ENCODE measurements around the gene TMEM117.
A peak's percentile ranks its signal among the peaks of the same experiment; 100 is the strongest.

Gene TMEM117

GRCh38 chr12:43951286-43951685 lies 115.4 kb downstream of the TMEM117 start:
- FAIRE-seq (no peak), DNase-seq (ENCODE audit: low spot score) (no peak)

- no peak for FAIRE-seq
These were observed 122.0 kb downstream of the TMEM117 start for GRCh38 chr12:43957732-43958372.

DNA sequence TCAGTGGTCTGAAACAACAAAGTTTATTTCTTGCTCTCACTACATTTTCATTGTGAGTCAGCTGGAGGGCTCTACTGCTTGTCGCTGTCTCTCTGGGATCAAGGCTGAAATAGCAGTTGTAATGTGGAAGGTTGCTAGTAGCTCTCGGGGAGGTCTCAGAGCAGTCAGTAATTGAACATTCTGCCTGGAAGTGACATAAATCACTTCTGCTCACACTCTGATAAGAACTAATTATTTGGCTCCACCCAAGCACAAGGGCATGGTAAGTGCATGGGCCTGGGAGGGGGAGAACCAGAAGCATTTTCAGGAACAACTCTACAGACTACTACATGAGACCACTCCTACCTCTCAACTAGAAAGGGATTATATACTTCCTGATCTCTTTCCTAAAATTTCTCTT lies 128.2 kb downstream of the TMEM117 start:
- no peak for FAIRE-seq
- DNase-seq (ENCODE audit: low spot score) = no peak

More at GRCh38 chr12:43957732-43958372, 122.0 kb downstream of the TMEM117 start:
- DNase-seq (ENCODE audit: low spot score) = peak; percentile 39

- no peak for DNase-seq (ENCODE audit: low spot score)
- no peak for FAIRE-seq
These were observed 129.1 kb downstream of the TMEM117 start for GRCh38 chr12:43964961-43965360.

- FAIRE-seq = no peak
- no peak for DNase-seq (ENCODE audit: low spot score)
These were observed 130.0 kb downstream of the TMEM117 start for GRCh38 chr12:43965899-43966298.

DNA sequence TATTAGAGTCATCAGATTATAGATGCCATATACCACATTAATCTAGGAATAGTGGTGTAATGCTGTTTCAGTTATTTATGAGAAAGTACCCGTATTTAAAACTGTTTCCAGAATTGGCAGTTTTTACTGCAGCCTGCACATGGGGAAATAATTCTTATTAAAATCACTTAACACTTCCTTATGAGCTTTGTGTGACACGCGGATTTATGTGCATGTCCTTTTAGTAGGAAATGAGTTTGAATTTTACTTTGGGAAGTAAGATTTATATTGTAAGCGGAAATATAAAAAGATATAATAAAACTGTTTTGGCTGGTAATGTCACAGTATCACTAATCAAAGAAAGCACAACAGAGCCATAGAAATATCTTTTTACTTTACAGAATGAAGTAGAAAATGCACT lies 132.9 kb downstream of the TMEM117 start:
- DNase-seq (ENCODE audit: low spot score) = no peak
- FAIRE-seq = no peak

DNA sequence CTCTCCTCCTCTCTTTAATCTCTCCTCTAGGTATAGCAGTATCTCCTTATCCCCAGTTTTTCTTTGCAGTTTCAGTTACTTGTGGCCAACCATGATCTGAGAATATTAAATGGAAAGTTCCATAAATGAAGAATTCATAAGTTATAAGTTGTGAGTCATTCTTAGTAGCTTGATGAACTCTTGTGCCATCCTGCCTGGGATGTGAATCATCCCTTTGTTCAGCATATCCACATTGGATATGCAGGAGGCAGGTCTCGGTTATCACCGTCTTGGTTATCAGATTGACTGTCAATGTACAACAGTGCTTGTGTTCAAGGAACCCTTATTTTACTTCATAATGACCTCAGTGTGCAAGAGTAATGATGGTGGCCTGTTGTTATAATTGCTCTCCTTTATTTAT lies 134.0 kb downstream of the TMEM117 start:
- peak; percentile 37 for FAIRE-seq

DNA sequence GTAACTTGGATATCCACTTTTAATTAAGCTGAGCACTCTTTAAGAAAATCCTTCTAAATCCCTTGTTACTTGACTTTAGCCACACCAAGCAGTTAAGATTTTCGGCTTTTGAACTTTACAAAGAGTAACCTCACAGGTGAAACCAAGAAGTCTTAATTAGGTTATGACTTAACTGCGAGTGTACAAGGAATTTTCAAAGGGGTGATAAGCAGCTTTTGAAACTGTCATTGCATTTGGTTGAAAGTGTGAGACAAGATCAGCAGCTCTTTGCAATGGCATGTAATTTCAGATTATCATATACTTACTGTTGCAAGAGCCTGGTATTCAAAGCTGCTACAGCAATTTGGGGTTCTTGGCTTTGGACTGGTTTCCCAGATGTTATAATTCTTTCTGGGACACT lies 137.5 kb downstream of the TMEM117 start:
- DNase-seq (ENCODE audit: low spot score) (no peak), FAIRE-seq (no peak)

More for the DNA sequence above, 134.0 kb downstream of the TMEM117 start:
- peak; percentile 23 for DNase-seq (ENCODE audit: low spot score)

GRCh38 chr12:43973993-43974392 lies 138.1 kb downstream of the TMEM117 start:
- no peak for FAIRE-seq
- no peak for DNase-seq (ENCODE audit: low spot score)

GRCh38 chr12:43976027-43976426 lies 140.1 kb downstream of the TMEM117 start:
- DNase-seq (ENCODE audit: low spot score) (peak; percentile 12), FAIRE-seq (no peak)

DNA sequence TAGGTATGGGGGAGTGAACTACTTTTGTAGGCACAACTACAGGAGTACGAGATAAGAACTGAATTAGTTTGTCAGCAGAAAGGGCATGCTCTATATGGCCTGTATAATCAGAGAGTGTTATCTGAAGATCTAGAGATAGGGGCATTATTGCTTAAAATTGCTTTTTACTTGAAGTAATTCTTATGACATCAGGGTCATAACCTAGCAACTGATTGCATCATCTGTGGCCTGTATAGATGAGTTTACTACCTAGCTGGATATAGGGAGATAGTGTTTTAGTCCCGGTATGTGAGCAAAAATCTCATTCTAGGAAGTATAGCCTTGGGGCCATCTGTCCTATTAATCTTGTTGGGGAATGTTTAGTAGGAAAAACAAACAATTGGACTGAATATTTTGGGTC lies 142.7 kb downstream of the TMEM117 start:
- DNase-seq (ENCODE audit: low spot score) (no peak), FAIRE-seq (no peak)

GRCh38 chr12:43979450-43979849 lies 143.6 kb downstream of the TMEM117 start:
- no peak for DNase-seq (ENCODE audit: low spot score)

GRCh38 chr12:43980627-43981191 lies 144.8 kb downstream of the TMEM117 start:
- no peak for DNase-seq (ENCODE audit: low spot score)
- FAIRE-seq = no peak

More at GRCh38 chr12:43979450-43979849, 143.6 kb downstream of the TMEM117 start:
- FAIRE-seq = no peak

GRCh38 chr12:43981726-43982125 lies 145.8 kb downstream of the TMEM117 start:
- DNase-seq (ENCODE audit: low spot score) (no peak), FAIRE-seq (no peak)

DNA sequence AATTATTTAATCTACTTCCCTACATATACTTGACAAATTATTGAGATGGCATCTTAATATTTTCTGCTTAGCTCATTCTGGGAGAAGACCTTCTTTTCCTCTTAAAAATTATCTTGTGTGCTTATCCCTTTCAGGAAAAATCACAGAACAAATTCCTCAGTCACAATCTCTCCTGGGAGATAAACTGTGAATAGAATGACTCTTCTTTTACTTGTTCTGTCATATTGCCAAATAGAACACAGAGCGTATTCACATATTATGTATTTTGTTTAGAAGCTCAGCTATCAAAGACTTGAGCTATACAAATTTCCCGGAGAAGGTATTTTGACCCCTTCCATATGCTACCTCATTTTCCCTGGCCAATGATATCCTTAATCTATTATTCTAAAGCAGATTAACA lies 146.7 kb downstream of the TMEM117 start:
- no peak for DNase-seq (ENCODE audit: low spot score)
- FAIRE-seq = no peak

GRCh38 chr12:43988838-43989560 lies 153.1 kb downstream of the TMEM117 start:
- FAIRE-seq = no peak
- no peak for DNase-seq (ENCODE audit: low spot score)

GRCh38 chr12:43992856-43993255 lies 157.0 kb downstream of the TMEM117 start:
- FAIRE-seq (no peak), DNase-seq (ENCODE audit: low spot score) (no peak)

GRCh38 chr12:44000309-44000952 lies 164.6 kb downstream of the TMEM117 start:
- peak; percentile 67 for DNase-seq (ENCODE audit: low spot score)
- no peak for FAIRE-seq

GRCh38 chr12:44002607-44003006 lies 166.7 kb downstream of the TMEM117 start:
- DNase-seq (ENCODE audit: low spot score) (no peak), FAIRE-seq (no peak)

DNA sequence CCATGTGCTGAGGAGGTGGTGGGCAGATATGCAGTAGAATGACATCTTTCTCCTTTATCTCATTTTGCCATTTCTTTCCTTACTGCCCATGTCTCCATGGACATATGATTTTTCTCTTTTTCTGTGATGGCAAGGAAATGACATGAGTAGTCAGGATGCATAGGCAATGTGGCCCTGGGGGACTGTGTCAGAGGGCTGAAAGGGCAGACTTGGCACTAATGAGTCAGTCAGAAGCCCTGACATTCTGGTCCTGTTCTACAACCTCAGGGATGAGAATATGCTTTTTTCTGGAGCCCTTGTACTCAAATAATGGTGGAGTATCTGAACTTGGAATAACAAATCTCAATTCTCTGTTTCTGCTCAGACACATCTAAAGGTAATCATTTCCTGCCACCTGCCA lies 167.8 kb downstream of the TMEM117 start:
- DNase-seq (ENCODE audit: low spot score) = no peak
- FAIRE-seq = no peak

- FAIRE-seq (no peak), DNase-seq (ENCODE audit: low spot score) (peak; percentile 29)
These were observed 179.6 kb downstream of the TMEM117 start for GRCh38 chr12:44015333-44015941.

- FAIRE-seq (no peak), DNase-seq (ENCODE audit: low spot score) (no peak)
These were observed 181.3 kb downstream of the TMEM117 start for GRCh38 chr12:44017216-44017615.
